Measurements from ENCODE around the gene HIGD1B.

DNA sequence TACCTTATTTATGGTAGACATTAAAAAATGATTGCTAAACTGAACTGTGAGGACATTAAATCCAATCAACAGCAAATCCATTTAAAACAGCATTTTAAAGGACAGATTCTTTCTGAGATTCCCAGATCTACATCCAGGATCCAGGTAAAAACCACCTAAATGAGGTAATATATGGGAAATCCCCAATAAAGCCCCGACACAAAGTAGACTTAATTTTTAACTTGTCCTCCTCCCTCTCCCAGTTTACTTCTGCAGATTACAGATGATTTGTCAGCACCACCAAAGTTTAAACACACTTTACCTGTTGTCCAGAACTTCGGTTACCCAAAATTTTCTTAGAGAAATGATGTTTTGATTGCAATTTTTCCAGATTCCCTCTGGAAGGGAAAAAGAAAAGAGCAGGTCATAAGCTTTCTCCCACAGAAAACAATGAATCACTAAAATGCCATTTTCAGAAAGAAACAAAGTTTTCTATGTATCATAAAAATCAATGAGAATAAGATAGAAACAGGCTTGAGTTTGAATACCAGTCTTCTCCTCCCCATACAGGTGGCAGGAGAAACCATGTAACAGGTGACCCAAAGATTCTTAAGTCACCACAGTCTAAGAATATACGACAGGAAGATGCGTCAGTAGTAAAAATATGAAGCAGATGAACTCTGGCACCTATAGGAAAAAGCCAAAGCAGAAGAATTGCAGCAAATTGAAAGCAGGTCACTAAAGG is 40.4 kb upstream of the HIGD1B start:
- no peak for TF ChIP-seq EZH2 (IDR thresholded peaks at IDR 0.05; ENCODE audit: insufficient read depth, poor library complexity, severe bottlenecking)
- TF ChIP-seq EZH2phosphoT487 (IDR thresholded peaks at IDR 0.05; ENCODE audit: insufficient read depth, low read depth) = no peak

All from GM23248 (cell line).